Measurements from ENCODE around the gene PAX2.

DNA sequence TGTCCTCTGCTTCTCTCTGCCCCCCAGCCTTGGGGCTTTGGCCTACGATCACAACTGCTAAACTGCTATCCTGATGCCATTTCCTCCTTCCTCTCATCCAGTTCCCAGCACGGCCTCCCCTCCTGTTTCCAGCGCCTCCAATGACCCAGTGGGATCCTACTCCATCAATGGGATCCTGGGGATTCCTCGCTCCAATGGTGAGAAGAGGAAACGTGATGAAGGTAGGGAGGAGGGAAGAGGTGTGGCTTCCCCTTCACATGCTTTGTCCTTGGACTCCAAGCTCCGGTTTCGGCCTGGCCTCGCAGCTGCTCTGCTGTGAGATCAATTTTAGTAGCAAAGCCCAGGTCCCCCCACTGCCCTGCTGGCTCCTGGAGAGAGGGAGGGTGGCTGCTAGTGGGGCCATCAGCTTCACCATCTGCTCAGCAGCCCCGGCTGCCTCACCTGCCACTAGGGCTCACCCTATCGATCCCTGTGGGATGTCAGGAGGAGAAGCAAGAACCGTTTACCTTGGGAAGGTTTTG, 35.8 kb downstream of the PAX2 start:
- TF ChIP-seq, protein P1, sequence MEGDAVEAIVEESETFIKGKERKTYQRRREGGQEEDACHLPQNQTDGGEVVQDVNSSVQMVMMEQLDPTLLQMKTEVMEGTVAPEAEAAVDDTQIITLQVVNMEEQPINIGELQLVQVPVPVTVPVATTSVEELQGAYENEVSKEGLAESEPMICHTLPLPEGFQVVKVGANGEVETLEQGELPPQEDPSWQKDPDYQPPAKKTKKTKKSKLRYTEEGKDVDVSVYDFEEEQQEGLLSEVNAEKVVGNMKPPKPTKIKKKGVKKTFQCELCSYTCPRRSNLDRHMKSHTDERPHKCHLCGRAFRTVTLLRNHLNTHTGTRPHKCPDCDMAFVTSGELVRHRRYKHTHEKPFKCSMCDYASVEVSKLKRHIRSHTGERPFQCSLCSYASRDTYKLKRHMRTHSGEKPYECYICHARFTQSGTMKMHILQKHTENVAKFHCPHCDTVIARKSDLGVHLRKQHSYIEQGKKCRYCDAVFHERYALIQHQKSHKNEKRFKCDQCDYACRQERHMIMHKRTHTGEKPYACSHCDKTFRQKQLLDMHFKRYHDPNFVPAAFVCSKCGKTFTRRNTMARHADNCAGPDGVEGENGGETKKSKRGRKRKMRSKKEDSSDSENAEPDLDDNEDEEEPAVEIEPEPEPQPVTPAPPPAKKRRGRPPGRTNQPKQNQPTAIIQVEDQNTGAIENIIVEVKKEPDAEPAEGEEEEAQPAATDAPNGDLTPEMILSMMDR (IDR thresholded peaks at IDR 0.05; ENCODE audit: insufficient read depth, low read length, poor library complexity, severe bottlenecking) = no peak
- no peak for TF ChIP-seq EZH2phosphoT487 (conservative IDR thresholded peaks at IDR 0.05; ENCODE audit: low read length)
